Measurements from ENCODE around the gene MAN2A1. TPM values are rescaled to one million over a fixed set of nuclear protein-coding genes. Genes with fewer than 3 reads are reported as not detected.
A peak's percentile ranks its signal among the peaks of the same experiment; 100 is the strongest.
"Not testable (repeated sequence)": the region's sequence is repeated elsewhere in the genome, so short reads cannot be mapped to it uniquely, and the experiment has no call there.

Gene MAN2A1
- total and polyA plus RNA-seq, 7 experiments from 2014 or later, result 24.9 to 107 (median 56.4) TPM

- H3K4me1 Mint-ChIP-seq, result peaks cover 12 to 52% (median 40%) of the 10 kb centered on the region in 7 donors
- H3K27me3 Mint-ChIP-seq, result no peaks in the 10 kb centered on the region
- ATAC-seq (no peak), DNase-seq (no peak)
- Histone ChIP-seq H3K27me3 (ENCODE audit: control insufficient read depth in 2 of 2, insufficient read depth in 2 of 2, low read length in 2 of 2) (no peaks in the 10 kb centered on the region), H3K4me3 (ENCODE audit: low read length) (no peak overlapping the region), H3K4me1 (ENCODE audit: control insufficient read depth in 2 of 2, insufficient read depth in 2 of 2, low read length in 2 of 2) (no peaks in the 10 kb centered on the region), H3K36me3 (ENCODE audit: control insufficient read depth in 2 of 3, insufficient read depth in 3 of 3, low read length in 3 of 3) (peaks cover 0 to 32% (median 0%) of the 10 kb centered on the region in 3 experiments), H3K9me3 (ENCODE audit: control insufficient read depth in 2 of 3, low read length in 3 of 3) (no peaks in the 10 kb centered on the region), H3K27ac (ENCODE audit: low read depth, low read length) (no peak overlapping the region)
- intact Hi-C loops (cut with micrococcal nuclease), result no loop called here
- ChIA-PET CTCF (no interaction called here), POLR2A (no interaction called here)
- peaks cover 23 to 62% (median 53%) of the 10 kb centered on the region in 5 donors for H3K36me3 Mint-ChIP-seq
- H3K27ac Mint-ChIP-seq, result peak overlapping the region in 3 of 9 donors; percentile 3 to 20 (median 17)
- peaks cover 0 to 16% (median 7%) of the 10 kb centered on the region in 11 donors for H3K9me3 Mint-ChIP-seq
- H3K4me3 Mint-ChIP-seq, result no peak overlapping the region
Observed at GRCh38 chr5:109757490-109757889, 67.8 kb downstream of the MAN2A1 start.

DNA sequence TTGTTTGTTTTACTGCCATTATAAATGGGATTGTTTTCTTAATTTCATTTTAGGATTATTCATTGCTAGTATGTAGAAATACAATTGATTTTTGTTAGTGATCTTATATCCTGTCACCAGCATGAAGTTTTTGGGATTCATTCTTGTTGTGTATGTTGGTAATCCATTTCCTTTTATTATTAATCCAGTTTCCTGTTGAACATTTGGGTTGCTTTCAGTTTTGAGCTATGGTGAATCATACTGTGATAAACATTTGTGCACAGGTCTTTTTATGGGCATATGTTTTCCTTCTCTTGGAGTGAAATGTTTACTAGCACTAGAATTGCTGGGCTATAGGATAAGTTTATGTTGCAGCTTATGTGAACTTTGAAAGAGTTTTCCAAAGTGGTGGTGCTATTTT, 69.6 kb downstream of the MAN2A1 start:
- Mint-ChIP-seq H3K4me3 (no peak overlapping the region), H3K4me1 (peaks cover 7 to 45% (median 27%) of the 10 kb centered on the region in 7 donors), H3K9me3 (peaks cover 0 to 21% (median 8%) of the 10 kb centered on the region in 11 donors), H3K27me3 (no peaks in the 10 kb centered on the region), H3K36me3 (peaks cover 27 to 61% (median 59%) of the 10 kb centered on the region in 5 donors), H3K27ac (peak overlapping the region in 3 of 9 donors; percentile 10 to 55 (median 51))
- ChIA-PET POLR2A (no interaction called here), CTCF (interaction anchor here (0.6 kb wide), 1 partner anchor 230 kb away, joined by 3 read pairs; no protein-coding TSS in a partner anchor)
- no peak overlapping the region for H3K27ac ChIP-seq (ENCODE audit: low read depth, low read length)
- ATAC-seq (no peak), DNase-seq (no peak)
- no peaks in the 10 kb centered on the region for H3K9me3 ChIP-seq (ENCODE audit: control insufficient read depth in 2 of 3, low read length in 3 of 3)
- intact Hi-C loops (cut with micrococcal nuclease), result no loop called here
- H3K4me3 ChIP-seq (ENCODE audit: low read length), result no peak overlapping the region
- peaks cover 0 to 39% (median 0%) of the 10 kb centered on the region in 3 experiments for H3K36me3 ChIP-seq (ENCODE audit: control insufficient read depth in 2 of 3, insufficient read depth in 3 of 3, low read length in 3 of 3)
- H3K27me3 ChIP-seq (ENCODE audit: control insufficient read depth in 2 of 2, insufficient read depth in 2 of 2, low read length in 2 of 2), result no peaks in the 10 kb centered on the region
- no peaks in the 10 kb centered on the region for H3K4me1 ChIP-seq (ENCODE audit: control insufficient read depth in 2 of 2, insufficient read depth in 2 of 2, low read length in 2 of 2)

- H3K4me1 ChIP-seq (ENCODE audit: control insufficient read depth in 2 of 2, insufficient read depth in 2 of 2, low read length in 2 of 2); CTCF ChIA-PET: not testable (repeated sequence)
Observed at GRCh38 chr5:109760130-109760529, 70.4 kb downstream of the MAN2A1 start.

GRCh38 chr5:109762821-109763220, 73.1 kb downstream of the MAN2A1 start:
- ChIA-PET CTCF (interaction anchor here (0.7 to 1.0 kb wide), 2 partner anchors 26 to 89 kb away, joined by 3 to 4 read pairs; no protein-coding TSS in a partner anchor), POLR2A (interaction anchor here (0.6 kb wide), 1 partner anchor 88 kb away, joined by 3 read pairs; no protein-coding TSS in a partner anchor)
- Histone ChIP-seq H3K36me3 (ENCODE audit: control insufficient read depth in 2 of 3, insufficient read depth in 3 of 3, low read length in 3 of 3) (peaks cover 0 to 27% (median 2%) of the 10 kb centered on the region in 3 experiments), H3K27ac (ENCODE audit: low read depth, low read length) (no peak overlapping the region), H3K27me3 (ENCODE audit: control insufficient read depth in 2 of 2, insufficient read depth in 2 of 2, low read length in 2 of 2) (no peaks in the 10 kb centered on the region), H3K4me1 (ENCODE audit: control insufficient read depth in 2 of 2, insufficient read depth in 2 of 2, low read length in 2 of 2) (no peaks in the 10 kb centered on the region), H3K4me3 (ENCODE audit: low read length) (no peak overlapping the region), H3K9me3 (ENCODE audit: control insufficient read depth in 2 of 3, low read length in 3 of 3) (no peaks in the 10 kb centered on the region)
- peaks cover 0 to 21% (median 8%) of the 10 kb centered on the region in 11 donors for H3K9me3 Mint-ChIP-seq
- no peaks in the 10 kb centered on the region for H3K27me3 Mint-ChIP-seq
- no peak overlapping the region for H3K4me3 Mint-ChIP-seq
- DNase-seq, result no peak
- H3K4me1 Mint-ChIP-seq, result peaks cover 12 to 49% (median 37%) of the 10 kb centered on the region in 7 donors
- H3K27ac Mint-ChIP-seq, result no peak overlapping the region
- peak; percentile 22 for ATAC-seq
- peaks cover 15 to 61% (median 51%) of the 10 kb centered on the region in 5 donors for H3K36me3 Mint-ChIP-seq
- intact Hi-C loops (cut with micrococcal nuclease), result no loop called here

More at GRCh38 chr5:109760130-109760529, 70.4 kb downstream of the MAN2A1 start:
- H3K4me3 ChIP-seq (ENCODE audit: low read length); H3K27me3 ChIP-seq (ENCODE audit: control insufficient read depth in 2 of 2, insufficient read depth in 2 of 2, low read length in 2 of 2); H3K27me3 Mint-ChIP-seq; H3K27ac ChIP-seq (ENCODE audit: low read depth, low read length); ATAC-seq; H3K4me3 Mint-ChIP-seq; POLR2A ChIA-PET; DNase-seq; intact Hi-C loops (cut with micrococcal nuclease); H3K9me3 ChIP-seq (ENCODE audit: control insufficient read depth in 2 of 3, low read length in 3 of 3): not testable (repeated sequence)
- peaks cover 0 to 21% (median 8%) of the 10 kb centered on the region in 11 donors for H3K9me3 Mint-ChIP-seq
- H3K4me1 Mint-ChIP-seq, result peaks cover 9 to 50% (median 29%) of the 10 kb centered on the region in 7 donors
- peaks cover 27 to 63% (median 61%) of the 10 kb centered on the region in 5 donors for H3K36me3 Mint-ChIP-seq
- H3K36me3 ChIP-seq (ENCODE audit: control insufficient read depth in 2 of 3, insufficient read depth in 3 of 3, low read length in 3 of 3), result peaks cover 0 to 38% (median 0%) of the 10 kb centered on the region in 3 experiments
- peak overlapping the region in 2 of 9 donors; percentile 8 to 16 for H3K27ac Mint-ChIP-seq

GRCh38 chr5:109767184-109767995, 77.7 kb downstream of the MAN2A1 start:
- ATAC-seq (no peak), DNase-seq (no peak)
- peaks cover 0 to 39% (median 28%) of the 10 kb centered on the region in 7 donors for H3K4me1 Mint-ChIP-seq
- Histone ChIP-seq H3K4me1 (ENCODE audit: control insufficient read depth in 2 of 2, insufficient read depth in 2 of 2, low read length in 2 of 2) (no peaks in the 10 kb centered on the region), H3K27me3 (ENCODE audit: control insufficient read depth in 2 of 2, insufficient read depth in 2 of 2, low read length in 2 of 2) (no peaks in the 10 kb centered on the region), H3K9me3 (ENCODE audit: control insufficient read depth in 2 of 3, low read length in 3 of 3) (no peaks in the 10 kb centered on the region), H3K36me3 (ENCODE audit: control insufficient read depth in 2 of 3, insufficient read depth in 3 of 3, low read length in 3 of 3) (peaks cover 5 to 38% (median 8%) of the 10 kb centered on the region in 3 experiments), H3K27ac (ENCODE audit: low read depth, low read length) (no peak overlapping the region), H3K4me3 (ENCODE audit: low read length) (no peak overlapping the region)
- peaks cover 21 to 69% (median 57%) of the 10 kb centered on the region in 5 donors for H3K36me3 Mint-ChIP-seq
- CTCF ChIA-PET, result no interaction called here
- H3K4me3 Mint-ChIP-seq, result no peak overlapping the region
- no peaks in the 10 kb centered on the region for H3K27me3 Mint-ChIP-seq
- peak overlapping the region in 1 of 9 donors; percentile 37 for H3K27ac Mint-ChIP-seq
- POLR2A ChIA-PET, result no interaction called here
- intact Hi-C loops (cut with micrococcal nuclease), result loop anchor here in 1 of 2 donors (2.0 kb wide), 2 partner anchors 15 kb away; no protein-coding TSS in a partner anchor
- H3K9me3 Mint-ChIP-seq, result peaks cover 0 to 6% (median 0%) of the 10 kb centered on the region in 11 donors

DNA sequence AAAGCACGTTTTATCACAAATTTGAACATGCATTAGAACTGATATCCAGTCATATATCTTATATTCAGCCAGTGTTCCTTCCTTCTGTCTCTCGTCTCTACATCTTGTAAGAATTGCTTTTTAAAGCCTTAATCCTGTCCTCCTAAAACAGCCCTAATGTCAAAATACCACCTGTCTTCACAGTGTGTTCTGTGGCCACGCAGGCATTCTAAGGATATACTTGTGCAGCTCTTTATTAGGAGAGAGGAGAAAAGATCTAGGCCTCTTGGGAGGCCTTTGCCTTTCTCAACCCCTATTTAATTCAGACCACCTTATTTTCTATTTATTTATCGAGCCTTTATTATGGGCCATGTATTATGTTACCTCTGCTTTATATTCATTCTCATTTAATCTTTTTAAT, 78.3 kb downstream of the MAN2A1 start:
- Mint-ChIP-seq H3K4me1 (peaks cover 0 to 33% (median 23%) of the 10 kb centered on the region in 7 donors), H3K9me3 (peaks cover 0 to 4% (median 0%) of the 10 kb centered on the region in 11 donors), H3K4me3 (no peak overlapping the region), H3K27ac (peak overlapping the region in 2 of 9 donors; percentile 7 to 37), H3K27me3 (no peaks in the 10 kb centered on the region), H3K36me3 (peaks cover 16 to 69% (median 52%) of the 10 kb centered on the region in 5 donors)
- no peaks in the 10 kb centered on the region for H3K27me3 ChIP-seq (ENCODE audit: control insufficient read depth in 2 of 2, insufficient read depth in 2 of 2, low read length in 2 of 2)
- intact Hi-C loops (cut with micrococcal nuclease), result loop anchor here in 1 of 2 donors (2.0 kb wide), 2 partner anchors 15 kb away; no protein-coding TSS in a partner anchor
- H3K36me3 ChIP-seq (ENCODE audit: control insufficient read depth in 2 of 3, insufficient read depth in 3 of 3, low read length in 3 of 3), result peaks cover 5 to 34% (median 8%) of the 10 kb centered on the region in 3 experiments
- no peak overlapping the region for H3K4me3 ChIP-seq (ENCODE audit: low read length)
- ATAC-seq, result no peak
- H3K9me3 ChIP-seq (ENCODE audit: control insufficient read depth in 2 of 3, low read length in 3 of 3), result no peaks in the 10 kb centered on the region
- no peak overlapping the region for H3K27ac ChIP-seq (ENCODE audit: low read depth, low read length)
- H3K4me1 ChIP-seq (ENCODE audit: control insufficient read depth in 2 of 2, insufficient read depth in 2 of 2, low read length in 2 of 2), result no peaks in the 10 kb centered on the region
- no peak for DNase-seq
- ChIA-PET POLR2A (no interaction called here), CTCF (no interaction called here)

Data from naive thymus-derived CD4-positive, alpha-beta T cell (primary cell).